Islet precursor cell (in vitro differentiated cells): ENCODE measurements around the gene FITM2.
"Not testable (repeated sequence)": the region's sequence is repeated elsewhere in the genome, so short reads cannot be mapped to it uniquely, and the experiment has no call there.

ENCODE experiments used
- DNase-seq: peaks from one replicate; pipeline ENCODE4 v3.0.0-alpha.2; 2018

The FITM2 gene, protein sequence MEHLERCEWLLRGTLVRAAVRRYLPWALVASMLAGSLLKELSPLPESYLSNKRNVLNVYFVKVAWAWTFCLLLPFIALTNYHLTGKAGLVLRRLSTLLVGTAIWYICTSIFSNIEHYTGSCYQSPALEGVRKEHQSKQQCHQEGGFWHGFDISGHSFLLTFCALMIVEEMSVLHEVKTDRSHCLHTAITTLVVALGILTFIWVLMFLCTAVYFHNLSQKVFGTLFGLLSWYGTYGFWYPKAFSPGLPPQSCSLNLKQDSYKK

DNA sequence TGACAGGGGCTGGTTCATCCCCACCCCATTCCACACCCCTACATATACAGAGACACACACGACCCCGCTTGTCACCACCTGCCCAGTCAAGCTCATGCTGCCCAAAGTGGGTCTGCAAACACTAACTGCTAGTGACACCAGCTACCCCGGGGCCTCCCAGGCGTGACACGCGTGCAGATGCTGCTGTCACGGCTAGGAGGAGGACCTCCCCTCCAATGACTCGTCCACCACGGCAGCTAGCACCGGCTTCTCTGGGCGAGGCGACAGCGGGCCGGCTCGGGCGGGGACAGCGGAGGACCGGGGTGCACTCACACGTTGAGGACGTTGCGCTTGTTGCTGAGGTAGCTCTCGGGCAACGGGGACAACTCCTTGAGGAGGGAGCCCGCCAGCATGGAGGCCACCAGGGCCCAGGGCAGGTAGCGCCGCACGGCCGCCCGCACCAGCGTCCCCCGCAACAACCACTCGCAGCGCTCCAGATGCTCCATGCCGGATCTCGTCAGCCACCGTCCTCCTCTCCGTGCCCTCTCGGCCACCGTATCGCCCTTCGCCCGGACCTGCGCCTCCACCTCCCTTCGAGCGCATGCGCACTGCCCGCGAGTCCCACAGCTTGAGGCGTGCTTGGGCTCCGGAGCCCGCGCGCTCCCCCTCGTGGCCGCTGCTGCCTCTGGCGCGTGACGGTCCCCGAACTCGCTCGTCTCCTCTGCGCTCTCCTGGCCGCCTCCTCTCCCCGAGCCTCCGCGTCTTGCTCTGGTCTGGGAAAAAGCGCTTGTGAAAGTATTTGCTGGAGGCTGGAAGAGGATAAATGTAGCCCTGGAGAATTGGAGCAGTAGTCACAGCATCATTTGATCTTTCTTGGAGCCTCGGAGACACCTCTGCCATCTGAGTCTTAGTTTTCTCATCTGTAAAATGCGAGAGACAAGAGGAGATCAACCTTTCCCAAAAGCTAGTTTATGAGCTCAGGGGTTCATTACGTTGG, at the start of gene FITM2:
FITM2 (minus strand) TSS at position 539 of the 976 bp plus-strand sequence; CDS start at position 485, 54 bp downstream.
- peak; percentile 98 for DNase-seq

DNA sequence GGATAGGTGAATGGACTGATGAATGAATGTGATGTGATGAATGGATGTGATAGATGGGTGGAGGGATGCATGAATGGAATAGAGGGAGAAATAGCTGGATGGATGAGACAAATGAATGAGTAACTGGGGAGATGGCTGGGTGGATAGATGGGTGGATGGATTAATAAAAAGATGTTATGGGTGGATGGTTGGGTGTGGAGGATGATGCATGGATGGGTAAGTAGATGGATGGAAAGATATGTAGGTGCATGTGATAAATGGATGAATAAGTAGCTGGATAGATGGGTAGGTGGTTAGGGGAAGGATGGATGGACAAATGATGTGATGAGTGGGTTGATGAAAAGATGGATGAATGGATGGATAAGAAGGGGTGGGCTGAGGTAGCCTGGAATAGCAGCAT, 49.2 kb upstream of the FITM2 start:
- no peak for DNase-seq

DNA sequence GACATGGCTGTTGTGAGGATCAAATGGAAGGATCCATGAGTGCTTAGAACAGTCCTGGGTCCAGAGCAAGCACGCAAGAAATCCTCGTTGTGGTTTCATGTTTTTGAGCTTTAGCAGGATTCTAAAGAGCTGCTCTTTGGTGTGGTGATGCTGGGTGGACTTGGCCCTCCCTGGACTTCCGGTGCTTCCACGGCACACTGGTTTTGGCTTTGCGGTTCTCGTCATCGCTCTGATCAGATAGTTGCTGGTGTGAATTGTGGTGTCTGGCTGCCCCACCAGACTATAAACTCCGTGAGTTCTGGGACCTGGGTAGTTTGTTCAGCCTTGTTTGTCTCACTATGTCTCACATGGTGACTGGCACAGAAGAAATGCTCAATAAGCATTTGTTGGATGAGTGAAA, 47.8 kb upstream of the FITM2 start:
- DNase-seq, result no peak

DNA sequence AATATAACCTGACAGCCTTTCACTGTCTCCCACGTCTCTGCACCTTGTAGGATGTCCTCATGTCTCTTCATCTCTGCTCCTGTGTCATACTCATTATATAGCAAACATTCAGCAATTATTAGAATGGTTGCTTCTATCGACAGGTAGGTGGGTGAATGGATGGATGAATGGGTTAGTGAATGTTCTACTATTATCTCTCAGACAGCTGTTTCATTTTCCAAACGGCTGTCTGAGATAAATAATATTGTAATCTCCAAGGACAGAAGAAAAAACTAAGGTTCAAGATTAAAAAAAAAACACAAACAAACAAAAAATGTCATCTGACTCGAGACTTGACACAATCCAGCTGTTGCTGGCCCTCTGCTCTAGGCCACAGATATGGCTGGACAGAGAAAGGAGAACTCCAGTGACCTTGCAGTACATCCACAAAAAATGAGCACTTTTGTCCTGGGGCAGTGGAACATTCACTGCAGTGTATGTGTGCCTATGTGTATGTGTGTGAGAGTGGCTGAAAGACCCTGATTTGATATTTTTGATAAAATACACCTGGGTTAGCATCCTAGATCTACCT, 46.6 kb upstream of the FITM2 start:
- no peak for DNase-seq

DNA sequence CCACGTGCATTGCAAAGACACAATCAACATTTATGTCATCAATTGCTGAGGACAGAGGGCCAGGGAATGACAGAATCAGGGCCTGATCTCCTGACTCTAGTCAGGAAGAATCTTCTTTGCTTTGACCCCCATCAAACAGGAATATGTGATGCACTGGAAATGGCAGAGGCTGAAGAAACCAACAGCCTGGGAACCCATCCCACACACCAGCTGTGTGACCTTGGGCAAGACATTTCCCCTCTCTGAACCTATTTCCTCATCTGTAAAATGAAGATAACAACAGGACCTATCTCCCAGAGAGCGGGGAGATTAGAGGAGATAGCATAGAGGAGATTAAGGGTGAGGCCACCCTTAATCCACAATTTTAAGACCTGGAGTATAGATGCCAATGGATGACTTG, 46.0 kb upstream of the FITM2 start:
- no peak for DNase-seq

DNA sequence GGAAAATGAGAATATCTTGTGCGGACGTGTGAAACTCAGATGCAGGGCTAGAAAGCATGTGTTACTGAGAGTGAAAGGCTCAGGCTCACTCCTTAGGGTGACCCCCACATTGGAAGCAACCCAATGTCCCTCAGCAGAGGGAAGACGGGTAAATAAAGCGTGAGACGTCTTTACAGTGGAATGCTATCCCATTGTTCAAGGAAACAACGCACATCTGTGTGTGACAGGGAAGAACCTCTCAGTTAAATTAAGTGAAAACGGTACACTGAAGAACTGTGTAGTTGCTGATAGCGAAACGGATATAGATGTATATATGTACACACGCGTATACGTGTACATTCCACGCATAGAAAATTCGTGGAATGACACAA, 45.3 kb upstream of the FITM2 start:
- DNase-seq, result no peak

DNA sequence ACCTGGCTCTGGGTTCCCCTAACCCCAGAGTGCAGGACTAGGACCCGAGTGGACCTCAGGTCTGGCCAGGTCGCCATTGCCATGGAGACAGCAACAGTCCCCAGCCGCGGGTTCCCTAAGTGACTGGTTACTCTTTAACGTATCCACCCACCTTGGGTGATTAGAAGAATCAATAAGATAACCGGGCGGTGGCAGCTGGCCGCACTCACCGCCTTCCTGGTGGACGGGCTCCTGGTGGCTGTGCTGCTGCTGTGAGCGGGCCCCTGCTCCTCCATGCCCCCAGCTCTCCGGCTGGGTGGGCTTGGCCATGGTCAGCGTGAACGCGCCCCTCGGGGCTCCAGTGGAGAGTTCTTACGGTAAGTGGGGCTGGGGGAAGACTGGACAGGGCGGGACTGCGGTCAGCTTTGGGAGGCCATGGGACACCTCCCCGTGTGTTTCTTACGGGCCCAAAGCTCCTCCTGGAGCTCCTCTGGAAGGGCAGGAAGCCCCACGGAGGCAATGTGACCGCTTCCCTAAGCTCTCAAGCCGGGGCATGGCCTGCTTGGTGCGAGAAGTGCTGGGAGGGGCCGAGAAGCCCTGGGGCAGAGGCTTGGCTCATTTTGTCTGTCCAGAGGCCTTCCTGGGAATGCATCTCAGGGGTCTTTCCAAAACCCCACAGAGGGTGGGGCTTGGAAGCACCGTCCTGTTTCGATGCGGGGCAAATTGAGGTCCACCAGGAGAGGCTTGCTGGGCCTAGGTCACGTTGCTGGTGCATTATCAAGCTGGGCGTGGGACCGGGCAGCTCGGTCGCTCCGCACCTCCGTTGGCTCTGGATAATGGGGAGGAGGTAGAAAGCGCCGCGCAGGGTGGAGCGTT, 44.7 kb upstream of the FITM2 start, which contains the start of gene HNF4A:
HNF4A (plus strand) TSS at position 202 of the 855 bp plus-strand sequence; CDS start at position 308, 106 bp downstream.
- no peak for DNase-seq

DNA sequence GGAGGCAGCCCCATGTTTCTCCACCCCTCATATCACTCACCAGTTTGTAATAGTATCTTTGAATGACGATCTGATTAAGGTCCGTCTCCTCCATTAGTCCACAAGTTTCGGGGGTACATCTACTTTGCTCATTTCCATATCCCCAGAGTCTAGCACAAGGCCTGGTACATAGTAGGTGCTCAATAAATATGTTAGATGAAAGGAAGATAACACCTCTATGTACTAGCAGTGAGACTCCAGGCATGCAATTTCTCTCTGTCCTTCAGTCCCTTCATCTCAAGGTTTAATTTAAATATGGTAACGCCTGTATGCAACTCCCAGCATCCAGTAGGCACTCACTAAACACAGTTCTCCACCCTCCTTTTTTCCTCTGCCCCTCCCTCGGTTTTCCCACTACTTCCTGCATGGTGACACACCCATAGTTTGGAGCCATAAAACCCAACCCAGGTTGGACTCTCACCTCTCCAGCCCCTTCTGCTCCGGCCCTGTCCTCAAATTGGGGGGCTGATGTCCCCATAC, 44.0 kb upstream of the FITM2 start:
- DNase-seq, result no peak

DNA sequence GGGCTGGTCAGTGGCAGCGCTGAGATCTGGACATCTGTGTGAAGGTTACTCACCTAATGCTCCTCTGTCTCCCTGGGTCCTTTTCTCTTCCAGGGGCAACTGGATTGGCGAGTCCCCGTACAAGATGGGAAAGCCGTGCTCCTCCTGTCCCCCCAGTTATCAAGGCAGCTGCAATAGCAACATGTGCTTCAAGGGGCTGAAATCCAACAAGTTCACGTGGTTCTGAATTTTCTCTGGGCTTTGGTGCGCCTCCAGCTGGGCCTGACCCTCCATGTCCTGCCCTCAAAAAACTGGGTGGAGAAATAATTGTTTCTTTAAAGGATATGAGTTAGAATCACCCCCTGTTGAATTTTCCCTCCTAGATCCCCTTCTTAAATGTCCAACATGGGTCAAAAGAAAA, 39.6 kb upstream of the FITM2 start:
- no peak for DNase-seq

DNA sequence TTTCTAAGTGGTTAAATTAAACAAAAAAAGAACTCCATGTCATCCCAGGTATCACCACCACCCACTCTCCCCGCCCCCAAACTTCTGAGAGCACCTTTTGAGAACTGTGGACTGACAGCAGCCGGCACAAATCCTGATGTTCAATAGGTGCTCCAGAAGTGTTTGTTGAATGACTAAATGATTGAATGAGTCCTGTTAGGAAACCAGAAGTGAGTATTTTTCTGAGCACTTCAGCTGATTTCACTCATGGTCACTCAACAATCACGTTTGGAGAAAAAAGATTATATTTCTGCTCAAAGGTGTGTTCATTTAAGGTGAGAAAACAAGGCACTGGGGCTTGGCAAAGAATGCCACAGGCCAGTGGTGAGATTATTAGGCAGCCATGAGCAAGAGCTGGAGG, 38.3 kb upstream of the FITM2 start:
- DNase-seq, result no peak

DNA sequence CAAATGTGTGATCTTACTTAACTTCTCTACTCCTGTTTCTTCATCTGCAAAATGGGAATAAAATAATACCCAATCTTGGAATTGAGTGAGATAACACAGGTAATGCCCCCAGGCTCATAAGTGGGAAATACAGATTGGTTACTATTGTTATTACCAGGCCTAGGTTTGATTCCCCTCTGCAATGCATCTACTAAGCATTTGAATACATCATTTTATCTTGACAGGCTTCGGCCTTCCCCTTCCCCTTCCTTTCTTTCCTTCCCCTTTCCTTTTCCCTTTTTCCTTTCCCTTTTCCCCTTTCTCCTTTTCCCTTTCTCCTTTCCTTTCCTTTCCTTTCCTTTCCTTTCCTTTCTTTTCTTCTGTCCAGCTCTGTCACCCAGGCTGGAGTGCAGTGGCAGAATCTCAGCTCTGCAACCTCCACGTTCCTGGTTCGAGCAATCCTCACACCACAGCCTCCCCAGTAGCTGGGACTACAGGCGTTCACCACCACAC, 37.2 kb upstream of the FITM2 start:
- DNase-seq, result no peak

DNA sequence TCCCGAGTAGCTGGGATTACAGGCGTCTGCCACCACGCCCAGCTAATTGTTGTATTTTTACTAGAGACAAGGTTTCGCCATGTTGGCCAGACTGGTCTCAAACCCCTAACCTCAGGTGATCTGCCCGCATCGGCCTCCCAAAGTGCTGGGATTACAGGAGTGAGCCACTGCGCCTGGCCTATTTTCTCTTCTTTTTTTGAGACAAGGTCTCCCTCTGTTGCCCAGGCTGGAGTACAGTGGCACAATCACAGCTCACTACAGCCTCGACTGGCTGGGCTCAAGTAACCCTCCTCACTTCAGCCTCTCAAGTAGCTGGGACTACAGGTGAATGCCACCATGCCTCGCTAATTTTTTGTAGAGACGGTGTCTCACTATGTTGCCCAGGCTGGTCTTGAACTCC, 34.9 kb upstream of the FITM2 start:
- not testable (repeated sequence) for DNase-seq

DNA sequence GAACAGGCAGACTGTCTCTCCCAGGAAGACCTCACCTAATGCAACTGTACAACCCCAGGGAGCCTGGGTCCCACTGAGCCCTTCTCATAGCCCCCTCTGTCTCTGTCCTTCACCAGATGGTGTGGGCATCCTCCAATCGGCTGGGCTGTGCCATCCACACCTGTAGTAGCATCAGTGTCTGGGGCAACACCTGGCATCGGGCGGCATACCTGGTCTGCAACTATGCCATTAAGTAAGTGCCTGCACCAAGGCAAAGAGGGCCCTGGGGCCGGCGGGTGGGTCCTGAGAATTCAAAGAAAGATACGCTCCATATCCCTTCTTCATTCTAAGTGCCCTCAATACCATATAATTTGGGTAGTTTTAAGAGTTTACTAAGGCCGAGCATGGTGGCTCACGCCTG, 34.1 kb upstream of the FITM2 start:
- DNase-seq, result no peak

DNA sequence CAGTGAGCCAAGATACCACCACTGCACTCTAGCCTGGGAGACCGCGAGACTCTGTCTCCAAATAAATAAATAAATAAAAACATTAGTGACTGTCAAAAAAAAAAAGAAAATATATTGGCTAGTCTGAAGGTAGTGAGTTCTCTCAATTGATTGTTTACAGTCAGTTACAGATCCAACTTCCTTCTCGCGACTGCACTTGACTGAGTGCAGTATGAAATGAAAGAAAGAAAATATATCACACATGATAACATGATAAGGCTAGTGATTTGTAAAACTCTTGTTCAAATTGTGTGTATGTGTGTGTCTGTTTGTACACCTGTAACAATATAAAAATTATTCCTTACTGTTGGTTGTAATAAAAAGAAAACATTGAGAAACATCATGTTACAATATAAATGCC, 33.7 kb upstream of the FITM2 start:
- no peak for DNase-seq

DNA sequence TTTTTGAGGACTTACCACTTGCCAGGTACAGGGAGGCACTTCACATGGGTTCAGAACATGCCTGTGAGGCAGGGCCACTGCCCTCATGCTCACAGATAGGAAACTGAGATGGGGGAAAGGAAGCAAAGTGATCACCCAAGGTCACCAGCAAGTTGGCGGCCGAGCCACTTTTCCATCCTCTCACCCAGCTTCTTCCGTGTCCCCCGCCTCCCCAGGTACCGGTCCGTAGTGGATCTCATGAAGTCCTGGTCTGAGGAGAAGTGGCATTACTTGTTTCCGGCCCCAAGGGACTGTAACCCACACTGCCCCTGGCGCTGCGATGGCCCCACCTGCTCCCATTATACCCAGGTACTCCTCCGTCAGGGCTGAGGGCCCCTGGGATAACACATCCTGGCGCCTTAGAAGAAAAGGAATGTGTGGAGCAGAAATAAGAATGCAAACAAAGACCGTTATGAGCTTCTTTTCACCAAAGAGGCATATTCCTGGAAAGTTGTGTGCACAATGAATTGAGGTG, 32.2 kb upstream of the FITM2 start:
- no peak for DNase-seq

DNA sequence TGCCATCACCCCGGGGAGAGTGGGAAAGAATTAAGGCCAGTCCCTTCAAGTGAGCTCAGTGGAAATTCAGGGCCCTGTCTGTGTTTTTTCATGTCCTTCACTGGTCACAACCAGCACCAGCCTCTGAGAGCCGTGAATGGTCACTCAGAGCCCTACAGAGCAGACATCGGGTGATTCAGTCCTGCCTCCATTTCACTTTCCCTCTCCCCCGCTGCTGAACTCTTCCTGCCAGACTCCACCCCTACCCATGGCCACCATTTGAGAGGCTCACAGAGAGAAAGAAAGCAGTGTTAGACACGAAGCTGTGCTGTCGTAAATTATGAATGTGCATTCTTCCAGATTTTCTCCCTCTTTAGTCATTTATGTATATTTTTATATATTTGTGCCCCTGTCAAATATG, 31.2 kb upstream of the FITM2 start:
- DNase-seq, result peak; percentile 64

DNA sequence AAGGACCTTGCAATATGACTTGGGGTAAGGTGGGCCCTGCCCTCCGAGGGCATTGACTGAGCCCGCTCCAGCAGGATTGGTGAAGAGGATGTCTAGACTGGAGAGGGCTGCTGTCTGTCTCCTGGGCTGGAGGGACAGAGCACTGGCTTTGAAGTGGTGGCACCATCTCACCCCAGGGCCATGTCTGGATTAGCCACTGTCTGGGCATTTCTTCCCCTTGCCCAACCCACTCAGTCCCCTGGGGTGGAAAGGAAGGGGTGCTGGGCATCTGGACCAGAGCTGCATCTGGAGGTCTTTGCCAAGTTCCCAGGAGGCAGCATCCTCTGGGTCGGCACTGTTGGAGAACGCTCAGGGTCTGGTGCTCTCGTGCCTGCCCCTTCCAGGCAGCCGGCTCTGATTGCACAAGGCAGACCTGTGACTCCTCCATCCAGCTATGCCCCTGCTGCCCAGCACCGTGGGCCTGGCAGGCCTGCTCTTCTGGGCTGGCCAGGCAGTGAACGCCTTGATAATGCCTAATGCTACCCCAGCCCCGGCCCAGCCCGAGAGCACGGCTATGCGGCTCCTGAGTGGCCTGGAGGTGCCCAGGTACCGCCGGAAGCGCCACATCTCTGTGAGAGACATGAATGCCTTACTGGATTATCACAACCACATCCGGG, 25.9 kb upstream of the FITM2 start, which contains the start of gene R3HDML:
R3HDML (plus strand) TSS at position 319 of the 656 bp plus-strand sequence; CDS start at position 434, 115 bp downstream.
- DNase-seq, result peak; percentile 76

DNA sequence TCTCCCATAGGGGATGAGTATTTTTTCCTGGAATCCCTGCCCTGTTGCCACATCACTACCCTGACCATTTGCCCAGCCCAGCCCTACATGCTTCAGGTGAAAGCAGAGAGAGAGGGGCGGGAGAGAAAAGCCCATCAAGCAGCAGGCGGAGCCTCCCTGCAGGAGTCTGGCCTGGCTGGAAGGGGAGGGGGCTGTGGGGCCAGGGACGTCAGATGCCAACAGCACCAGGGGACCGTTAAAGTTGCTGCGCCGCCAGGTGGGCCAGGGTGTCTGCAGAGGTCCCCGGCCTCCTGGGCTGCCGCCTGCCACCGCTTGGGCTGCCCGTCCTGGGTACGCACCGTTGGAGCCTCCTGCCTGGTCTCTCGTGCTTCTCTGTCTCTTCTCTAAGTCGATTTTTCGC, 25.1 kb upstream of the FITM2 start:
- peak; percentile 89 for DNase-seq

DNA sequence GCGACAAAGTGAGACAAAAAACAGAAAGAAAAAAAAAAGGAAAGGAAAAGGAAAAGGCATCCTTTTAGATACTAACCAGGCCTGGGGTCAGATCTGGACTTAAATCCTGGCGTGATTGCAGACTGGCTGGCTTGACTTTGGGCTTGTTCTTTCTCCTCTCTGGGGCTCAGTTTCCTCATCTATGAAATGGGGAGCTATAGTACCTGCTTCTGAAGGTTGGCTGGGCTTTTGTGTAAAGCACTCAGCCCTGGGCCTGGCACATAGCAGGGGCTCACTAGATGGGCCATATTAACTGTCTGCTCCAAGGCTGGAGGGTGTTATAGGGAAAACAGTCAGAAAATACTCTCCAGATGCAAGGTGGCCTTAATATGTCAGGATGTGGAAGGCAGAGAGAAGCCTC, 24.7 kb upstream of the FITM2 start:
- no peak for DNase-seq

DNA sequence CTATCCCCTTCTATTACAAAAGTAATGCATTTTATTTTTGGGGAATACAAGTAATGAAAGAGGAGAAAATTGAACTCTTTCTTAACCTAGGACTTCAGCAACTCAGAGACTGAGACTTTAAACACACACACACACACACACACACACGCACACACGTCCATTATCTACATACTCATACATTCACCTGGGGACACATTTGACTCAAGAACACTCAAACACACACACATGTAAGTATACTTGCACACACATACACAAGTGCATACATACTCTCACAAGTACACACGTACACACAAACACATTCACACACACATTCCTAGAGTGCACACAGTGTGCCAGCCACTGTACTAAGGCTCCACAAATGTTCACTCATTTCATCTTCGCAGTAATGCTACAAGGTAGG, 23.7 kb upstream of the FITM2 start:
- no peak for DNase-seq

DNA sequence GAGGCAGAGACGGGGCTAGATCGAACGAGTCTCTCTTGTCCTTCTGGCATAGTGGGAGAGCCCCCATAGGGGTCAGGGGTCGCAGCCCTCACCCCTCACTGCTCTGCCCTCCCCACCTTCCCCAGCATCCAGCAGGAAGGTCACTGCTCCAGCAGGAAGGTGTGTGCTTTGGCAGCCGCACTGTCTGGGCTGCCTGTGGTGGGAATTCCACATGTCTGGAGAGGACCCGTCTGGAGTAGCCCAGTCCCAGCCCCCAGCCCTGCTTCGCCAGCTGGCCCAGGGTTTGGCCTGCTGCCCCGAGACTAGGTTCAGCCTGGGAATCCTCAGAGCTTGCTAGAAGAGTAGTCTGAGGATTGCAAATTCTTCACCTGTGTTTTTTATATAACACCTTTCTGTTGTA, 23.3 kb upstream of the FITM2 start:
- peak; percentile 84 for DNase-seq
